ENCODE data around the gene UQCRC1. TPM values are rescaled to one million over a fixed set of nuclear protein-coding genes. Genes with fewer than 3 reads are reported as not detected.

Gene UQCRC1
- total and polyA plus RNA-seq, 2 of the 8 experiments (the other 6 are each of a cell fraction or from before 2014, with no cell fraction given) = 310 to 720 TPM

DNA sequence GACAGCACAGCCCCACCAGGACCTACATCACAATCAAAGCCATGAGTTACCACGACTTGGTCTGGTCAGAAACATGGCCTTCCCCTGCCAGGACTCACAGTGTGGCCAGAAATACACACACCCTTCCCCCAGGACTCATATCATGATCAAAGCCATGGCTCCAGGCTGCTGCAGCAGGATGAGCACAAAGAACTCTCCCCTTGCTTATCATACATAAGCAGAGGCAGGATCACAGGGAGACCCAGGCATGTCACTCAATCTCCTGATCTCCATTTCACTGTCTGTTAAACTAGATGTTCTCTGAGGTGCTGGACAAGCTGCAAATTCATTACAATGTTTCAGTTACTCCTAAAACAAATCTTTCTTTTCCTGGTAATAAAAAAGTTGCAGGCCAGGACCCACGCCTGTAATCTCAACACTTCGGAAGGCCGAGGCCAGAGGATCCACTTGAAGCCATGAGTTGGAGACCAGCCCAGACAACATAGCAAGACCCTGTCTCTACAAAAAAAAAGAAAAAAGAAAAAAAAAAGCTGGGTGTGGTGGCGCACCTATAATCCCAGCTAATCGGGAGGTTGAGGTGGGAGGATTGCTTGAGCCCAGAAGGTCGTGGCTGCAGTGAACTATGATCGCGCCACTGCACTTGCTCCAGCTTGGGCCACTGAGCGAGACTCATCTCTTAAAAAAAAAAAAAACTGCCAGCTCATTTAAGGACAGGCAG lies 54.1 kb downstream of the UQCRC1 start (continued):
- TF ChIP-seq, protein P1, sequence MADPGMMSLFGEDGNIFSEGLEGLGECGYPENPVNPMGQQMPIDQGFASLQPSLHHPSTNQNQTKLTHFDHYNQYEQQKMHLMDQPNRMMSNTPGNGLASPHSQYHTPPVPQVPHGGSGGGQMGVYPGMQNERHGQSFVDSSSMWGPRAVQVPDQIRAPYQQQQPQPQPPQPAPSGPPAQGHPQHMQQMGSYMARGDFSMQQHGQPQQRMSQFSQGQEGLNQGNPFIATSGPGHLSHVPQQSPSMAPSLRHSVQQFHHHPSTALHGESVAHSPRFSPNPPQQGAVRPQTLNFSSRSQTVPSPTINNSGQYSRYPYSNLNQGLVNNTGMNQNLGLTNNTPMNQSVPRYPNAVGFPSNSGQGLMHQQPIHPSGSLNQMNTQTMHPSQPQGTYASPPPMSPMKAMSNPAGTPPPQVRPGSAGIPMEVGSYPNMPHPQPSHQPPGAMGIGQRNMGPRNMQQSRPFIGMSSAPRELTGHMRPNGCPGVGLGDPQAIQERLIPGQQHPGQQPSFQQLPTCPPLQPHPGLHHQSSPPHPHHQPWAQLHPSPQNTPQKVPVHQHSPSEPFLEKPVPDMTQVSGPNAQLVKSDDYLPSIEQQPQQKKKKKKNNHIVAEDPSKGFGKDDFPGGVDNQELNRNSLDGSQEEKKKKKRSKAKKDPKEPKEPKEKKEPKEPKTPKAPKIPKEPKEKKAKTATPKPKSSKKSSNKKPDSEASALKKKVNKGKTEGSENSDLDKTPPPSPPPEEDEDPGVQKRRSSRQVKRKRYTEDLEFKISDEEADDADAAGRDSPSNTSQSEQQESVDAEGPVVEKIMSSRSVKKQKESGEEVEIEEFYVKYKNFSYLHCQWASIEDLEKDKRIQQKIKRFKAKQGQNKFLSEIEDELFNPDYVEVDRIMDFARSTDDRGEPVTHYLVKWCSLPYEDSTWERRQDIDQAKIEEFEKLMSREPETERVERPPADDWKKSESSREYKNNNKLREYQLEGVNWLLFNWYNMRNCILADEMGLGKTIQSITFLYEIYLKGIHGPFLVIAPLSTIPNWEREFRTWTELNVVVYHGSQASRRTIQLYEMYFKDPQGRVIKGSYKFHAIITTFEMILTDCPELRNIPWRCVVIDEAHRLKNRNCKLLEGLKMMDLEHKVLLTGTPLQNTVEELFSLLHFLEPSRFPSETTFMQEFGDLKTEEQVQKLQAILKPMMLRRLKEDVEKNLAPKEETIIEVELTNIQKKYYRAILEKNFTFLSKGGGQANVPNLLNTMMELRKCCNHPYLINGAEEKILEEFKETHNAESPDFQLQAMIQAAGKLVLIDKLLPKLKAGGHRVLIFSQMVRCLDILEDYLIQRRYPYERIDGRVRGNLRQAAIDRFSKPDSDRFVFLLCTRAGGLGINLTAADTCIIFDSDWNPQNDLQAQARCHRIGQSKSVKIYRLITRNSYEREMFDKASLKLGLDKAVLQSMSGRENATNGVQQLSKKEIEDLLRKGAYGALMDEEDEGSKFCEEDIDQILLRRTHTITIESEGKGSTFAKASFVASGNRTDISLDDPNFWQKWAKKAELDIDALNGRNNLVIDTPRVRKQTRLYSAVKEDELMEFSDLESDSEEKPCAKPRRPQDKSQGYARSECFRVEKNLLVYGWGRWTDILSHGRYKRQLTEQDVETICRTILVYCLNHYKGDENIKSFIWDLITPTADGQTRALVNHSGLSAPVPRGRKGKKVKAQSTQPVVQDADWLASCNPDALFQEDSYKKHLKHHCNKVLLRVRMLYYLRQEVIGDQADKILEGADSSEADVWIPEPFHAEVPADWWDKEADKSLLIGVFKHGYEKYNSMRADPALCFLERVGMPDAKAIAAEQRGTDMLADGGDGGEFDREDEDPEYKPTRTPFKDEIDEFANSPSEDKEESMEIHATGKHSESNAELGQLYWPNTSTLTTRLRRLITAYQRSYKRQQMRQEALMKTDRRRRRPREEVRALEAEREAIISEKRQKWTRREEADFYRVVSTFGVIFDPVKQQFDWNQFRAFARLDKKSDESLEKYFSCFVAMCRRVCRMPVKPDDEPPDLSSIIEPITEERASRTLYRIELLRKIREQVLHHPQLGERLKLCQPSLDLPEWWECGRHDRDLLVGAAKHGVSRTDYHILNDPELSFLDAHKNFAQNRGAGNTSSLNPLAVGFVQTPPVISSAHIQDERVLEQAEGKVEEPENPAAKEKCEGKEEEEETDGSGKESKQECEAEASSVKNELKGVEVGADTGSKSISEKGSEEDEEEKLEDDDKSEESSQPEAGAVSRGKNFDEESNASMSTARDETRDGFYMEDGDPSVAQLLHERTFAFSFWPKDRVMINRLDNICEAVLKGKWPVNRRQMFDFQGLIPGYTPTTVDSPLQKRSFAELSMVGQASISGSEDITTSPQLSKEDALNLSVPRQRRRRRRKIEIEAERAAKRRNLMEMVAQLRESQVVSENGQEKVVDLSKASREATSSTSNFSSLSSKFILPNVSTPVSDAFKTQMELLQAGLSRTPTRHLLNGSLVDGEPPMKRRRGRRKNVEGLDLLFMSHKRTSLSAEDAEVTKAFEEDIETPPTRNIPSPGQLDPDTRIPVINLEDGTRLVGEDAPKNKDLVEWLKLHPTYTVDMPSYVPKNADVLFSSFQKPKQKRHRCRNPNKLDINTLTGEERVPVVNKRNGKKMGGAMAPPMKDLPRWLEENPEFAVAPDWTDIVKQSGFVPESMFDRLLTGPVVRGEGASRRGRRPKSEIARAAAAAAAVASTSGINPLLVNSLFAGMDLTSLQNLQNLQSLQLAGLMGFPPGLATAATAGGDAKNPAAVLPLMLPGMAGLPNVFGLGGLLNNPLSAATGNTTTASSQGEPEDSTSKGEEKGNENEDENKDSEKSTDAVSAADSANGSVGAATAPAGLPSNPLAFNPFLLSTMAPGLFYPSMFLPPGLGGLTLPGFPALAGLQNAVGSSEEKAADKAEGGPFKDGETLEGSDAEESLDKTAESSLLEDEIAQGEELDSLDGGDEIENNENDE (IDR thresholded peaks at IDR 0.05; ENCODE audit: insufficient replicate concordance, low read length) = no peak
- no peak for TF ChIP-seq BCL11A (IDR thresholded peaks at IDR 0.05; ENCODE audit: low read depth in 2 of 2, low read length in 2 of 2)
- no peak for TF ChIP-seq GABPA (IDR thresholded peaks at IDR 0.05; ENCODE audit: borderline replicate concordance, insufficient read depth, low read length)
- no peak for TF ChIP-seq CHD2 (IDR thresholded peaks at IDR 0.05; ENCODE audit: low read length)
- TF ChIP-seq, protein P2, sequence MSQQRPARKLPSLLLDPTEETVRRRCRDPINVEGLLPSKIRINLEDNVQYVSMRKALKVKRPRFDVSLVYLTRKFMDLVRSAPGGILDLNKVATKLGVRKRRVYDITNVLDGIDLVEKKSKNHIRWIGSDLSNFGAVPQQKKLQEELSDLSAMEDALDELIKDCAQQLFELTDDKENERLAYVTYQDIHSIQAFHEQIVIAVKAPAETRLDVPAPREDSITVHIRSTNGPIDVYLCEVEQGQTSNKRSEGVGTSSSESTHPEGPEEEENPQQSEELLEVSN (IDR thresholded peaks at IDR 0.05) = no peak
- no peak for TF ChIP-seq PHF8 (conservative IDR thresholded peaks at IDR 0.05; ENCODE audit: low read depth, low read length)
- no peak for TF ChIP-seq RBBP5 (IDR thresholded peaks at IDR 0.05; ENCODE audit: borderline replicate concordance, low read depth, low read length)
- no peak for TF ChIP-seq CREB1 (IDR thresholded peaks at IDR 0.05)
- TF ChIP-seq CEBPB (IDR thresholded peaks at IDR 0.05; ENCODE audit: low read depth, low read length) = no peak
- TF ChIP-seq CBX8 (IDR thresholded peaks at IDR 0.05; ENCODE audit: borderline replicate concordance, low read depth, low read length) = no peak
- no peak for TF ChIP-seq SP1 (IDR thresholded peaks at IDR 0.05; ENCODE audit: low read depth, low read length)

Data from H1 (cell line).